ENCODE data around the gene TIAM2. TPM values are rescaled to one million over a fixed set of nuclear protein-coding genes. Genes with fewer than 3 reads are reported as not detected.
"Not testable (repeated sequence)": the region's sequence is repeated elsewhere in the genome, so short reads cannot be mapped to it uniquely, and the experiment has no call there.

The TIAM2 gene
- total and polyA plus RNA-seq, 8 donors, result 2.0 to 9.2 (median 3.4) TPM

GRCh38 chr6:155100591-155100990, 105.5 kb downstream of the TIAM2 start:
- H3K4me3 ChIP-seq, result no peak overlapping the region
- FAIRE-seq (no peak), DNase-seq (no peak), ATAC-seq (no peak)
- no peaks in the 10 kb centered on the region for H3K27me3 ChIP-seq
- WGBS, 2 donors, result 77 to 86% methylated on average over 6 of the region's 6 CpGs
- intact Hi-C loops (cut with DNase I), result no loop called here
- H3K4me1 ChIP-seq, result no peaks in the 10 kb centered on the region
- no peak overlapping the region for H3K27ac ChIP-seq
- no peaks in the 10 kb centered on the region for H3K36me3 ChIP-seq
- no peak for TF ChIP-seq CTCF (IDR thresholded peaks at IDR 0.05)
- no peaks in the 10 kb centered on the region for H3K9me3 ChIP-seq

GRCh38 chr6:155103083-155103645, 108.0 kb downstream of the TIAM2 start:
- DNase-seq; H3K4me3 ChIP-seq; H3K36me3 ChIP-seq; H3K27ac ChIP-seq; intact Hi-C loops (cut with DNase I); H3K27me3 ChIP-seq; H3K9me3 ChIP-seq; ATAC-seq; H3K4me1 ChIP-seq: not testable (repeated sequence)
- FAIRE-seq, result peak; percentile 13
- WGBS, 2 donors, result 71 to 87% methylated on average over 9 of the region's 9 CpGs

- no peak for TF ChIP-seq CTCF (IDR thresholded peaks at IDR 0.05)
- no peak overlapping the region for H3K27ac ChIP-seq
- no peaks in the 10 kb centered on the region for H3K9me3 ChIP-seq
- no peak overlapping the region for H3K4me3 ChIP-seq
- no peaks in the 10 kb centered on the region for H3K4me1 ChIP-seq
- FAIRE-seq (no peak), DNase-seq (no peak), ATAC-seq (peak in 1 of 4 donors; percentile 35)
- no peaks in the 10 kb centered on the region for H3K36me3 ChIP-seq
- no peaks in the 10 kb centered on the region for H3K27me3 ChIP-seq
- intact Hi-C loops (cut with DNase I), result no loop called here
- 59 to 63% methylated on average over 5 of the region's 5 CpGs for WGBS, 2 donors
Observed at GRCh38 chr6:155103816-155104366, 108.8 kb downstream of the TIAM2 start.

GRCh38 chr6:155106456-155107115, 111.5 kb downstream of the TIAM2 start:
- intact Hi-C loops (cut with DNase I), result no loop called here
- Histone ChIP-seq H3K4me3 (no peak overlapping the region), H3K27me3 (no peaks in the 10 kb centered on the region), H3K9me3 (no peaks in the 10 kb centered on the region), H3K4me1 (no peaks in the 10 kb centered on the region), H3K27ac (no peak overlapping the region), H3K36me3 (no peaks in the 10 kb centered on the region)
- no peak for TF ChIP-seq CTCF (IDR thresholded peaks at IDR 0.05)
- WGBS, 2 donors, result 75 to 83% methylated on average over 8 of the region's 8 CpGs
- ATAC-seq, result no peak
- no peak for FAIRE-seq
- no peak for DNase-seq

GRCh38 chr6:155107432-155108069, 112.4 kb downstream of the TIAM2 start:
- no peak for FAIRE-seq
- Histone ChIP-seq H3K27ac (no peak overlapping the region), H3K4me1 (no peaks in the 10 kb centered on the region), H3K9me3 (no peaks in the 10 kb centered on the region), H3K27me3 (no peaks in the 10 kb centered on the region), H3K36me3 (no peaks in the 10 kb centered on the region), H3K4me3 (no peak overlapping the region)
- no peak for TF ChIP-seq CTCF (IDR thresholded peaks at IDR 0.05)
- 69 to 83% methylated on average over 7 of the region's 7 CpGs for WGBS, 2 donors
- no peak for ATAC-seq
- intact Hi-C loops (cut with DNase I), result no loop called here
- no peak for DNase-seq

All from pancreas (tissue), 10 donors.